C4-2B (cell line): ENCODE results near the gene TXK.

Experiments used
- H3K27ac ChIP-seq: fragments of 450-650 bp; 2 replicates; pipeline ENCODE4 v1.5.1; 2017
- ZFX ChIP-seq: fragments of 450-650 bp; IDR thresholded peaks from 2 replicates; pipeline ENCODE4 v1.6.1; 2017
- TF ChIP-seq, protein P1 (sequence below): fragments of 450-650 bp; conservative IDR thresholded peaks from 2 replicates; pipeline ENCODE4 v1.5.1; 2017; ENCODE audit warnings: mild to moderate bottlenecking

TXK gene

DNA sequence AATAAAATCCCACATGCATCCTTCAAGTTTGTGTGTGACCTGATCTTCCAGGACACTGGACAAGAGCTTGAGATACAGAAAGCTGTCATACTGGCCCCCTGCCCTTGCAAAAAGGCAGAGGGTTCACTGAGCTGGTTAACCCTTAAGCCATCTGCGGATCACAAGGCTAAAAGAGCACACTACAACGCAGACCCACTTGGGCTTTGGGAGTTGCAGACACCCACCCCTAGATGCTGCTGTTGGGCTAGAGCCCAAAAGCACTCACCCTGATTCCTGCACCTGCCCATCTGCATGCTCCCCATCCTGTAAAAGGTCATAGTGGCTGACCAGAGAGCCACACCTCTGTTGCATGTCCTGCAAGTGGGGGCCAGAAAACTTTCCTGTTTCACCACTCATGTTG lies 51.1 kb downstream of the TXK start:
- TF ChIP-seq, protein P1, sequence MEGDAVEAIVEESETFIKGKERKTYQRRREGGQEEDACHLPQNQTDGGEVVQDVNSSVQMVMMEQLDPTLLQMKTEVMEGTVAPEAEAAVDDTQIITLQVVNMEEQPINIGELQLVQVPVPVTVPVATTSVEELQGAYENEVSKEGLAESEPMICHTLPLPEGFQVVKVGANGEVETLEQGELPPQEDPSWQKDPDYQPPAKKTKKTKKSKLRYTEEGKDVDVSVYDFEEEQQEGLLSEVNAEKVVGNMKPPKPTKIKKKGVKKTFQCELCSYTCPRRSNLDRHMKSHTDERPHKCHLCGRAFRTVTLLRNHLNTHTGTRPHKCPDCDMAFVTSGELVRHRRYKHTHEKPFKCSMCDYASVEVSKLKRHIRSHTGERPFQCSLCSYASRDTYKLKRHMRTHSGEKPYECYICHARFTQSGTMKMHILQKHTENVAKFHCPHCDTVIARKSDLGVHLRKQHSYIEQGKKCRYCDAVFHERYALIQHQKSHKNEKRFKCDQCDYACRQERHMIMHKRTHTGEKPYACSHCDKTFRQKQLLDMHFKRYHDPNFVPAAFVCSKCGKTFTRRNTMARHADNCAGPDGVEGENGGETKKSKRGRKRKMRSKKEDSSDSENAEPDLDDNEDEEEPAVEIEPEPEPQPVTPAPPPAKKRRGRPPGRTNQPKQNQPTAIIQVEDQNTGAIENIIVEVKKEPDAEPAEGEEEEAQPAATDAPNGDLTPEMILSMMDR: no peak
- H3K27ac ChIP-seq: no peak overlapping the region

DNA sequence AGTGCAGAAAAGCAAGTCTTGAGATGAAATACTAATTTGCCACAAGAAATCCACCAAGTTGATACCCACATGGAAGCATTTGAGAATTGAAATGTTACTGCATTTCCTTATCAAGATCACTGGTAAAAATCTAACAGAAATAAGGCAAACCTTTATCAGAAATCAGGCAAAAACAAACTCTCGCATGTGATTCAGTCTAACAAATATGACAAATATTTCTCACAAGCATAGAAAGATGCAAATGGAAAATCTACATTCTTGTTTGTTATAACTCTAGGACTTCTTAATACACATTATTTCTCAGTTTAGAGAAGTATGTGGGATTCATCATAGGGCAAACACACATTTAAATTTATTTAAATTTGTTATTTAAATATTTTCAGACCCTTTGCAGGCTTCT lies 52.9 kb downstream of the TXK start:
- TF ChIP-seq ZFX: no peak
- TF ChIP-seq, protein P1: no peak
- H3K27ac ChIP-seq: no peak overlapping the region

DNA sequence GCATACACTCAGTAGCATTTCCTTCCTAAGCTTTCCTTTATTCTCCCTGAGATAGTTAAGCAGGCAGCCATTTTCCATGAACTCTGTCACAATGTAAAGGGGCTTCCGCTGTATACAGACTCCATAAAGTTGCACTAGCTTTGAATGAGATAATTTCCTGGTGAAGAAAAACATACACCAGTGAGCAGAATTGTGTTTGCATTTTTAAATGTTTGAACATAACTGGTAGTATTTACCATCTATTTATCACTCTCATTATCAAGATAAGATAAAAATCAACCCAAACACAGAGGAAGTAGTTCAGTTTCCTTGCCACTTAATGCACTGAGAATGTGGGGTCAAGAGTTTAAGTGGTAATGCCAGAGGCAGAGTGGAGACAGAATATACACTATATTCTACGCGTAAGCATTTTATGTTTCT lies 54.1 kb downstream of the TXK start:
- TF ChIP-seq, protein P1: no peak
- TF ChIP-seq ZFX: no peak
- no peak overlapping the region for H3K27ac ChIP-seq

DNA sequence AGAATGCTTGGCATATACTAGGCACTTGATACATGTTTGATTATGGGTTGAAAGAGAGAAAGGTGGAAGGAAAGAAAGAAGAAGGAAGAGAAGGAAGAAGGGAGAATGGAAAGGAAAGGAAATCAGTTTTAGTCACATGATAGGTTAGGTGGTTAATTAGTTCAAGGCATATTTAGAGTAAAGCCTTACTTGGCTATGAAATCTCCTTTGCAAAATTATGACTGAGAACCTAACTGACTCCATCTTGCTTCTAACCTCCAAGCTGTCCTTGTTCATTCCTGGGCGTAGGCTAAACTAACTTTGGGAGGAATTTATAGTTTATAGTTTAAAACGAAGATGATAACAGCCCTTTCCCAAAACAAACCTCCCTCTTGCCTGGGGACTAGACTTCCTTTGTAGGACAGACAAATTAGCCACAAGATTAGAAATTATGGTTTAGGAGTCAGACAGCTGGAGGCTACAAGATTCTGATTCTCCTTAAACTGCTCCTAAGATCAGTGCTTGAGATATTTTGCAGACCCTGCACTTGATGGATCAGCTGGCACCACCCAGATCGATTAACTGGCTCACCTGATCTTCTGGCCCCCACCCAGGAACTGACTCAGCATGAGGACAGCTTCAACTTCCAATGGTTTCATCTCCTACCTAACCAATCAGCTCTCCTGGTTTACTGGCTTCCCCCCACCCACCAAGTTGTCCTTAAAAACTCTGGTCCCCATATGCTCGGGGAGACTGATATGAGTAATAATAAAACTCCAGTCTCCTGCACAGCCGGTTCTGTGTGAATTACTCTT lies 55.0 kb downstream of the TXK start:
- H3K27ac ChIP-seq: no peak overlapping the region
- no peak for TF ChIP-seq ZFX
- TF ChIP-seq, protein P1: no peak

DNA sequence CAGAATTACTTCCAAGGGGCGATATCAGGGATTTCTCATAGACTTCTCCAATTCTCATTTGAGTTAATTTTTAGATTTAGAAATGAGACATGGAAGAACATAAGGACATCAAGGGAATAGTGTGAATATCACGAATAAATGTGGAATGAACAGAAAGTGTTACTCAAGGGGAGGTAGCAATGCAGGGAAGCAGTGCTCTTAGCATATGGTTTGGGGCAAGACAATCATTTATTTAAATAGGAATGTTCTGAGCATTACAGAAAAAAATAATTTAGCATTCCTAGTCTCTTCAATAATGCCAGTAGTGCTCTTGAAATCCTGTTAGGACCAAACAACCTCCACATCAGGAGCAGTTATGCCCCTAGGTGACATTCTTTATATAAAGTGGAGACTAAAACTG lies 55.6 kb downstream of the TXK start:
- no peak overlapping the region for H3K27ac ChIP-seq
- TF ChIP-seq, protein P1: no peak
- TF ChIP-seq ZFX: no peak

DNA sequence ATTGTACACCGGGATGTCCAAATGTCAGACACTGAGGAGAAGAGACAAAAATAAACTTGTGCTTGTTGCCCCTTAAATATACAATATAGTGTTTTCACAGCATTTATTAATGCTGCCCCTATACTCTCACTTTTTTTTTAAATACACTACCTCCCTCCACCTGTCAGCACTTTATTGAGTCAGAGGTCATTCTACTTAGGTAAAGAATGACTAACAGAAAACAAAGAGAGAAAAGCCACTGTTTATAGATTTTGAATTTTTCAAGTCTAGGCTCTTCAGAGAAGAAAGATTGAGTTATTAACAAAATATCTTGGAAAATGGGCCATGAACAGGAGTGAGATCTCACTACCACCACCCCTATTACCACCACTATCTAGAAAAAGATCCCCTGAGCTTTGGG lies 59.4 kb downstream of the TXK start:
- TF ChIP-seq ZFX: no peak
- TF ChIP-seq, protein P1: no peak
- H3K27ac ChIP-seq: no peak overlapping the region

DNA sequence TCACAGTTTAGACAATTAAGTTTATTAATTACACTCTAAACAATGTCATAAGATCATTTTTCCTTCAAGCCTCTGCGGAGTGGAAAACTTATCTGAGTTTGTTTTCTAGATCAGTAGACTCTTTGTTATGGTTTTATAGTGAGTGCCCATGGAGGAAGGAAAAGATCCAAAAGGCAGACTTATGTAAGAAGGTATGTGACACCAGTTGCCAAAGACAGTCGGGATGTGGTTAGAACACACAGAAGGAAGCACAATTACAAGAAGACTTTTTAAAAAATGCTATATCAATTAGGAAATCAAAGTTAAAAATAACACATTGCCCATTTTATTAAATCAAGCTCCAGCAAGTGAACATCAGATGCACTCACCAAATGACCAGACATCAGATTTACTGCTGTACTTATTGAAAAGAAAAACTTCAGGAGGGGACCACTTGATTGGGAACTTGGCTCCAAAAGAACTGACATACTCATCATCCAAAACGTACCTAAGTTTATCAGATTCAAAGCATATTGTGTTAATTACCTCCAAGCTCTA lies 60.4 kb downstream of the TXK start:
- TF ChIP-seq ZFX: no peak
- TF ChIP-seq, protein P1: no peak
- no peak overlapping the region for H3K27ac ChIP-seq
